Esophagus muscularis mucosa (tissue), 4 donors: ENCODE measurements around the gene FBXO7. TPM values are rescaled to one million over a fixed set of nuclear protein-coding genes. Genes with fewer than 3 reads are reported as not detected.

Experiments used
- DNase-seq: peaks from one replicate; pipeline ENCODE4 v3.0.0-alpha.2; 2017; ENCODE audit errors: extremely low spot score
- H3K27ac ChIP-seq, 4 donors: fragments of 200-600 bp; sonication (generic); replicated peaks in 1 of 4; 1 replicate in 3 of 4; 2 replicates in 1 of 4; pipeline ENCODE4 v1.5.1; 2016 to 2019; ENCODE audit warnings: mild to moderate bottlenecking in 1 of 4
- H3K27me3 ChIP-seq, 4 donors: fragments of 200-600 bp; sonication (generic); one replicate each; pipeline versions ENCODE4 v1.5.1 to v1.6.0; 2016 to 2019
- H3K36me3 ChIP-seq, 4 donors: fragments of 200-600 bp; sonication (generic); one replicate each; pipeline ENCODE4 v1.5.1; 2016 to 2019
- H3K4me1 ChIP-seq, 4 donors: fragments of 200-600 bp; sonication (generic); one replicate each; pipeline ENCODE4 v1.5.1; 2016 to 2019
- H3K4me3 ChIP-seq, 4 donors: fragments of 200-600 bp; sonication (generic); 1 replicate in 2 of 4; 2 replicates in 2 of 4; pipeline ENCODE4 v1.5.1; 2016 to 2019; ENCODE audit warnings: mild to moderate bottlenecking in 4 of 4, moderate library complexity in 1 of 4
- H3K9me3 ChIP-seq, 4 donors: fragments of 200-600 bp; sonication (generic); 1 replicate in 3 of 4; 2 replicates in 1 of 4; pipeline ENCODE4 v1.5.1; 2016 to 2019
- EP300 ChIP-seq: sonication (generic); formaldehyde crosslinking; IDR thresholded peaks from one replicate; pipeline ENCODE4 v1.6.1; 2017; ENCODE audit warnings: antibody characterized with exemption
- POLR2A ChIP-seq: fragments of 450-650 bp; IDR thresholded peaks from one replicate; pipeline ENCODE4 v1.6.1; 2017; ENCODE audit warnings: antibody characterized with exemption, moderate library complexity, mild to moderate bottlenecking, low read depth
- POLR2AphosphoS5 ChIP-seq, 2 donors: sonication (generic); formaldehyde crosslinking; IDR thresholded peaks; one replicate each; pipeline ENCODE4 v1.6.1; 2017; ENCODE audit warnings: antibody characterized with exemption in 2 of 2
- WGBS: methylation state at CpG from one replicate; pipeline ENCODE4 v1.1.5; 2018; 5-methylcytosine and 5-hydroxymethylcytosine counted together
- intact Hi-C: fragments of 100-400 bp; cut with DNase I; formaldehyde crosslinking; loops from one replicate; pipeline ENCODE4 v1.15.1; 2023
- total RNA-seq, 4 donors: library from RNA; depleted of rRNA; stranded (reverse); fragments of >200 nt; gene quantifications; one replicate each; pipeline versions ENCODE4 v1.1.0 to v1.2.1, GENCODE V29; 2016
- TF ChIP-seq, protein P1 (sequence below), 3 experiments: fragments of 200-600 bp in 2 of 3; fragments of 450-650 bp in 1 of 3; sonication (generic) in 2 of 3; IDR thresholded peaks; one replicate each; pipeline ENCODE4 v1.5.1; 2017 to 2019; ENCODE audit warnings: antibody characterized with exemption in 3 of 3, mild to moderate bottlenecking in 2 of 3, moderate library complexity in 1 of 3

Gene FBXO7
- total RNA-seq, 4 donors from 2014 or later, result 73.6 to 91.4 (median 83.8) TPM

DNA sequence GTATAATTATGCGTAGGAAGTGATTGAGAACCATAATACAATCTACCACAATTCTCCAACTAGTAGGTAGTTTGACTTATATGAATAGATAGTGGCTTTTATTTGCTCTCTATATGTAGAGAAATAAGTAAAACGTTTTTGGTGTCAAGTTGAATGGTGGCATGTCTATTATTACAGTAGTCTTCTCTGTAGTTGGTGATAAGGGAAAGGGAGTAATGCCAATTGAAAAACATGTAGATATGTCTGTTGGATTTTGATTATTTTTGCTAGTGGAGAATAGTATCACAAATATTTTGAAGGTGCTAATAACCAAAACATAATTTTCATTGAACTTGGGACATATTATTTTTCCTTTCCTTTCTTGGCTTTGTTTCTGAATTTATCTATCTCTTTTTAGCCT, 17.5 kb downstream of the FBXO7 start:
- Histone ChIP-seq H3K27ac (no peak overlapping the region), H3K9me3 (no peaks in the 10 kb centered on the region), H3K4me3 (no peak overlapping the region), H3K4me1 (peaks cover 0 to 5% (median under 1%) of the 10 kb centered on the region in 4 donors), H3K36me3 (peaks cover 40 to 99% (median 77%) of the 10 kb centered on the region in 4 donors), H3K27me3 (no peaks in the 10 kb centered on the region)
- no peak for TF ChIP-seq POLR2A
- TF ChIP-seq POLR2AphosphoS5 (IDR thresholded peaks at IDR 0.05), result no peak
- TF ChIP-seq, protein P1, sequence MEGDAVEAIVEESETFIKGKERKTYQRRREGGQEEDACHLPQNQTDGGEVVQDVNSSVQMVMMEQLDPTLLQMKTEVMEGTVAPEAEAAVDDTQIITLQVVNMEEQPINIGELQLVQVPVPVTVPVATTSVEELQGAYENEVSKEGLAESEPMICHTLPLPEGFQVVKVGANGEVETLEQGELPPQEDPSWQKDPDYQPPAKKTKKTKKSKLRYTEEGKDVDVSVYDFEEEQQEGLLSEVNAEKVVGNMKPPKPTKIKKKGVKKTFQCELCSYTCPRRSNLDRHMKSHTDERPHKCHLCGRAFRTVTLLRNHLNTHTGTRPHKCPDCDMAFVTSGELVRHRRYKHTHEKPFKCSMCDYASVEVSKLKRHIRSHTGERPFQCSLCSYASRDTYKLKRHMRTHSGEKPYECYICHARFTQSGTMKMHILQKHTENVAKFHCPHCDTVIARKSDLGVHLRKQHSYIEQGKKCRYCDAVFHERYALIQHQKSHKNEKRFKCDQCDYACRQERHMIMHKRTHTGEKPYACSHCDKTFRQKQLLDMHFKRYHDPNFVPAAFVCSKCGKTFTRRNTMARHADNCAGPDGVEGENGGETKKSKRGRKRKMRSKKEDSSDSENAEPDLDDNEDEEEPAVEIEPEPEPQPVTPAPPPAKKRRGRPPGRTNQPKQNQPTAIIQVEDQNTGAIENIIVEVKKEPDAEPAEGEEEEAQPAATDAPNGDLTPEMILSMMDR (IDR thresholded peaks at IDR 0.05), result no peak
- no peak for TF ChIP-seq EP300
- intact Hi-C loops, result no loop called here
- 90% methylated on average over 2 of the region's 2 CpGs for WGBS
- DNase-seq, result no peak

- no peaks in the 10 kb centered on the region for H3K9me3 ChIP-seq
These were observed 18.9 kb downstream of the FBXO7 start for GRCh38 chr22:32493551-32493950.

GRCh38 chr22:32494971-32495370, 20.4 kb downstream of the FBXO7 start:
- no peak overlapping the region for H3K4me3 ChIP-seq
- H3K27me3 ChIP-seq, result no peaks in the 10 kb centered on the region
- 80% methylated on average over 4 of the region's 4 CpGs for WGBS
- H3K4me1 ChIP-seq, result no peaks in the 10 kb centered on the region
- no peaks in the 10 kb centered on the region for H3K9me3 ChIP-seq
- peaks cover 51 to 99% (median 83%) of the 10 kb centered on the region in 4 donors for H3K36me3 ChIP-seq
- intact Hi-C loops, result no loop called here
- DNase-seq, result no peak
- H3K27ac ChIP-seq, result no peak overlapping the region
- TF ChIP-seq POLR2AphosphoS5 (IDR thresholded peaks at IDR 0.05), result no peak

More at GRCh38 chr22:32493551-32493950, 18.9 kb downstream of the FBXO7 start:
- Histone ChIP-seq H3K27me3 (no peaks in the 10 kb centered on the region), H3K4me3 (no peak overlapping the region), H3K27ac (no peak overlapping the region), H3K36me3 (peaks cover 51 to 99% (median 84%) of the 10 kb centered on the region in 4 donors), H3K4me1 (no peaks in the 10 kb centered on the region)
- 77% methylated on average over 2 of the region's 2 CpGs for WGBS
- TF ChIP-seq EP300, result no peak
- TF ChIP-seq, protein P1 (IDR thresholded peaks at IDR 0.05), result no peak
- TF ChIP-seq POLR2A, result no peak
- intact Hi-C loops, result no loop called here
- DNase-seq, result no peak

- peaks cover 36 to 62% (median 46%) of the 10 kb centered on the region in 4 donors for H3K36me3 ChIP-seq
- no peaks in the 10 kb centered on the region for H3K27me3 ChIP-seq
- 82% methylated on average over 3 of the region's 3 CpGs for WGBS
- intact Hi-C loops, result no loop called here
- no peaks in the 10 kb centered on the region for H3K9me3 ChIP-seq
- no peaks in the 10 kb centered on the region for H3K4me1 ChIP-seq
- DNase-seq, result no peak
- TF ChIP-seq, protein P1 (IDR thresholded peaks at IDR 0.05), result no peak
- TF ChIP-seq POLR2AphosphoS5 (IDR thresholded peaks at IDR 0.05) (no peak), POLR2A (no peak), EP300 (no peak)
- no peak overlapping the region for H3K27ac ChIP-seq
- no peak overlapping the region for H3K4me3 ChIP-seq
These were observed 25.1 kb downstream of the FBXO7 start for GRCh38 chr22:32499666-32500065.

DNA sequence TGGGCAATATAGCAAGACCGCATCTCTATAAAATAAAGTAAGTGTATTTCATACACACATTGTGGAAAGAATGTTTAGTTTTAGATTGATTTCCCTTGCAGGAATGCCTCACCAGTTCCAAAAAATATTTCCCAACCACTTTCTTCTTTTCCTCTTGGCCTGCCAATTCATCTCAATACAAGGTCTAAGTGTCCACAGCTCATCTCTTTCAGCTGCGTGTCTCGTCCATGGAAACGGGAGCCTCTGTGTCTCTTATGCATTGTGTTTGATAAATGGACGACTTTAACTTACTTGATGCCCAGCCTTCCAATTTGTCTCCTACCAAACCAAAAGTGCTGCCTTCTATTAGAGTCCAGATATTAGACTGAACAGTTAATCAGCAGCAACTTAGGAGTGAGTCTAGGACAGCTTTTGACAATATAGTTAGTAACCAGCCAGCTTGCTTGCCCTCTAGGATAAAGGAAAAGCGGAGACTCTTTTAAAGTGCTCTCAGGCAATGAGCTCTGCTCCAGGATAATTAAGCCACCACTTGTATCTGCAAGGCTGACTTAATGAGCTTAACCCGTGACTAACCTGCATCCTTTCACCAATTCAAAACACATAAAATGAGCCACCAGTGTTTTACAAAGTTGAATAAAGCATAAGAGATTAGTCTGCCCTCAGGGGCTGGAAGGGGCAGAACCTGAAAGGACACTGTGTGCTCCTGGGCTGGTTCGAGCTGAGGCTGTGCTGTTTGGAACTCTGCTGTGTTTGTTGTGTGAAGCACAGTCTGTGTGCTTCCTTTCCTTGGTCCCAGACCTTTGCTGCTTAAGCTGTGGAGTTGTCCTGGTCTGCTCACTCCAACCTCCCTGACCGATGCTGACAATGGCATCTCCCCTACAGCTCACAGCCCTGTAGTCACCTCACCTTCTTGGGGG, 27.5 kb downstream of the FBXO7 start:
- no peak for DNase-seq
- Histone ChIP-seq H3K27me3 (no peaks in the 10 kb centered on the region), H3K36me3 (peaks cover 16 to 38% (median 25%) of the 10 kb centered on the region in 4 donors), H3K4me3 (no peak overlapping the region), H3K4me1 (no peaks in the 10 kb centered on the region), H3K9me3 (no peaks in the 10 kb centered on the region), H3K27ac (no peak overlapping the region)
- intact Hi-C loops, result no loop called here
- 63% methylated on average over 9 of the region's 9 CpGs for WGBS
- no peak for TF ChIP-seq POLR2AphosphoS5 (IDR thresholded peaks at IDR 0.05)
- no peak for TF ChIP-seq POLR2A
- TF ChIP-seq EP300, result no peak
- TF ChIP-seq, protein P1 (IDR thresholded peaks at IDR 0.05), result no peak
